NCI-H2227 (cell line): ENCODE data around the gene TRIM56.
A peak's percentile ranks its signal among the peaks of the same experiment; 100 is the strongest.
"Not testable (repeated sequence)": the region's sequence is repeated elsewhere in the genome, so short reads cannot be mapped to it uniquely, and the experiment has no call there.

Experiments
- DNase-seq: peaks from one replicate; lab custom pipeline; 2025; ENCODE audit not compliant: unreplicated experiment; lab: John Stamatoyannopoulos, UW

Gene TRIM56

DNA sequence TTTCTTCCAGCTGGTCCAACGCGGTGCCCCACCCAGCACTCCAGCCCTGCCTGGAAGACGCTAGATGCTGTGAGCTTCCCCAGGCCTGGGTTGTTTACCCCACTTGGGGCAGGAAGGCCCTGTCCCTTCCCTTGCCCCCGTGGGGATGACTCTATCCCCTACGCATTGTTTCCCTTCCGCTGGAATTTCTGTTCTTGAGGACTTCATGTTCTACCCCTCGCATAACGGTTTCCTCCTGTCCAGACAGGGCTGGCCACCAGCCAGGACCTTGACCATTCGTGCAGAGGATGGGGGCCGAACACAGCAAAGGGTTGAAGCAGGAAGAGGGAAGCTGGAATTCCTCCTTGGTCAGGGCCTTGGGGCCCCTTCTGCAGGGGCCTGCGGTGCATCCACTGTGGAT is 27.0 kb downstream of the TRIM56 start:
- no peak for DNase-seq

DNA sequence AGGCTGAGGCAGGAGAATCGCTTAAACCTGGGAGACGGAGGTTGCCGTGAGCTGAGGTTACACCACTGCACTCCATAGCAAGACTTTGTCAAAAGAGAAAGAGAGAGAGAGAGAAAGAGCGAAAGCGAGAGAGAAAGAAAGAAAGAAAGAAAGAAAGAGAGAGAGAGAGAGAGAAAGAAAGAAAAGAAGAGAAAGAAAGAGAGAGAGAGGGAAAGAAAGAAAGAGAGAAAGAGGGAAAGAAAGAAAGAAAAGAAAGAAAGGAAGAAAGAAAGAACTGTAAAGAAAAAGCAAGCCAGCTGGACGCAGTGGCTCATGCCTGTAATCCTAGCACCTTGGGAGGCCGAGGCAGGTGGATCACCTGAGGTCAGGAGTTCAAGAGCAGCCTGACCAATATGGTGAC is 27.9 kb downstream of the TRIM56 start:
- DNase-seq = not testable (repeated sequence)

DNA sequence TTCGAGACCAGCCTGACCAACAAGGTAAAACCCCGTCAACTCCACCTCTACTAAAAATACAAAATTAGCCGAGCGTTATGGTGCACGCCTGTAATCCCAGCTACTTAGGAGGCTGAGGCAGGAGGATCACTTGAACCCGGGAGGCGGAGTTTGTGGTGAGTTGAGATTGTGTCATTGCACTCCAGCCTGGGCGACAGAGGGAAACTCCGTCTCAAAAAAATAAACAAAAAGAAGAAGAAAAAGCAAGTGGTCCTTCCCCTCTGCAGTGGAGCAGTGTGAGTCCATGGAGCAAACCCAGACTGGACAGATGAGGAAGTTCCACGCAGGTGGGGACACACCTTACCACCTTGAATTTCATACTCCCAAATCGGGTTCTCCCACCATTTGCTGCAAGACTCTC is 28.6 kb downstream of the TRIM56 start:
- no peak for DNase-seq

DNA sequence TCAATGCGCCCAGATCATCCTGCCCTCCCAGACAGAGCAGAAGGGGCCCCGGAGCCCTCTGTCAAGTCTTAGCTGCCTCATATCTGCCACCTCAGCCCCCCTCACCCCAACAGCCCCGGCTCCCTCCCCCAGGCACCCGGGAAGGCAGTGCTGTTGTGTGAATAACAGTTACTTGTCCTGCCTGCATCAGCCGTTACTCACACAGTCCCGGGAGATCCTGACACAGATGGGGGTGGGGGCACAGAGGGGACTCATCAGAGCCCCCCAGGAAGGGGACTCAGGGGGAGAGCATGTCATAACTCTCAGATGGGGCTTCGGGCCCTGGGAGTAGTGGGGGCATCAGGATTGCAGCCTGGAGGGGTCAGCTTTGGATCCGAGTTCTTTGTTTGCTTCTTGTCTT is 29.2 kb downstream of the TRIM56 start:
- DNase-seq = no peak

DNA sequence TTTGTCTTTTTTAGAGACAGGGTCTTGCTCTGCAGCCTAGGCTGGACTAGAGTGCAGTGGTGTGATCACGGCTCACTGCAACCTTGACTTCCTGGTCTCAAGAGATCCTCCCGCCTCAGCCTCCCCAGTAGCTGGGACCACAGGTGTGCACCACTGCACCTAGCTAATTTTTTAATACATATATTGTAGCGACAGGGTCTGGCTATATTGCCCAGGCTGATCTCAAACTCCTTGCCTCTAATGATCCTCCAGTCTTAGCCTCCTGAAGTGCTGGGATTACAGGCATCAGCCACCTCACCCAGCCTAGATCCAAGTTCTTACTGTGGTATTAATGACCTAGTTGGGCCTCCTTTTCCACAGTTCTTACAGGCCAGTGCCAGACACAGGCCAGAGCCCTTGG is 29.9 kb downstream of the TRIM56 start:
- DNase-seq = no peak

DNA sequence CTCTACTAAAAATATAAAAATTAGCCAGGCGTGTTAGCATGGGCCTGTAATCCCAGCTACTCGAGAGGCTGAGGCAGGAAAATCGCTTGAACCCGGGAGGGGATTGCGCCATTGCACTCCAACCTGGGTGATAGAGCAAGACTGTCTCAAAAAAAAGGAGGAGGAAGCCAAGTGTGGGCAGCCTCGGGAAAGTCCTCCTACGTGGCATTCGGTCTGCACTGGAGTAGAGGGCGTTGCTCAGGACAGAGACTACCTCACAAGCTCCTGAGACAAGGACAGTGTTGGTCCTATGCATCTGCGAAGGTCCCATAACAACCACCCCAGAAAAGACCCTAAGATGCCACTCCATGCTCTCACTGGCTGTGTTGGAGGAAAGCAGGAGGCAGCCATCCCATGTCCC is 31.6 kb downstream of the TRIM56 start:
- no peak for DNase-seq

DNA sequence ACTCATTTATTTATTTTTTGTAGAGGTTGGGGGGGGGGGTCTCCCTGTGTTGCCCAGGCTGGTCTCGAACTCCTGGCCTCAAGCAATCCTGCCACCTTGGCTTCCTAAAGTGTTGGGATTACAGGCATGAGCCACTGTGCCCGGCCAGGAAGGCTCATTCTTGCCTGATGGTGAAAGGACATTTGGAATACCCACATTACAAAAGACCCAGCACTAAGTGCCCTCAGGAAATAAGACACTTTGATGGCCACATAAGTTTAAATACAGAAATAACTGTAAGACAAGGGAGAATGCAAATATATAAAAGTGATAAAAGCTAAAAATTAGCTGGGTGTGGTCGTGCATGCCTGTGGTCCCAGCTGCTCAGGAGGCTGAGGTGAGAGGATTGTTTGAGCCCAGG is 33.6 kb downstream of the TRIM56 start:
- DNase-seq = no peak

DNA sequence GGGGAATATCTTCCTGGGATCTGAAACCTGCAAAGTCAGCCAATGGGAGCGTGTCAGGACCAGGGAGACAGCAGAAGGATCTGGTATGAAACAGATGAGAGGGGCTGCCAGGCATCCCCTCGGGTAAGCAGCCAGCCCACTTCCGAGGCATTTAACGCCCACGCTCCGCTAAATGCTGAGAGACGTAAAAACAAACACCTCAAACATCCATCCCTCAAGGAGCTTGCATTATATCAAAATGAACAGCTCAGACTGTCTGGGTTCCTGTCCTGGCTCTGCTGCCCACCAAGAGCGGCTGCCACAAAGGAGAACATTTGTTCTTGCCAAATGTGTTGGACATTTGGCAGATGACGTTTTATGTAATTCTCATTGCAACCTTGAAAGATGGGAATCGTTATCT is 34.6 kb downstream of the TRIM56 start:
- DNase-seq = no peak

DNA sequence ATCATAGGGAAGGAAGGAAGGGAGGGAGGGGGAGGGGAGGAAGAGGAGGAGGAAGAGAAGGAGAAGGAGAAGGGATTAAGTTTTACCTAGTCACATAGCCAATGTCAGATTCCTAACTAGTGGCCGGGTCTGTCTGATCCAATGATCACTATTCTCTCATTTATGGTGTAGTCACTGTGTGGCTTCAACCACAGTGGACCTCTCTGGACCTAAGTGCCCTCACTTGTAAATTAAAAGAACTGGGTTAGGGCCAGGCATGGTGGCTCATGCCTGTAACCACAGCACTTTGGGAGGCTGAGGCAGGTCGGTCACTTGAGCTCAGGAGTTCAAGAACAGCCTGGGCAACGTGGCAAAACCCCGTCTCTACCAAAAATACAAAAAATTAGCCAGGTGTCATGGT is 35.0 kb downstream of the TRIM56 start:
- no peak for DNase-seq

DNA sequence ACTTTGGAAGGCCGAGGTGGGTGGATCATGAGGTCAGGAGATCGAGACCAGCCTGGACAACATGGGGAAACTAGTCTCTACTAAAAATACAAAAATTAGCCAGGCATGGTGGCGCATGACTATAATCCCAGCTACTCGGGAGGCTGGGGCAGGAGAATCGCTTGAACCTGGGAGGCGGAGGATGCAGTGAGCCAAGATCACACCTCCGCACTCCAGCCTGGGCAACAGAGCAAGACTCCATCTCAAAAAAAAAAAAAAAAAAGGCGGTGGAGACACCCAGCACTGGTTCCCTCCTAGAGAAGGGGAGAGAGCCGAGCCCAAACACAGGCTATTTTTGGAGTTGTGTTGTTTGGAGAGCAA is 36.3 kb downstream of the TRIM56 start:
- not testable (repeated sequence) for DNase-seq

DNA sequence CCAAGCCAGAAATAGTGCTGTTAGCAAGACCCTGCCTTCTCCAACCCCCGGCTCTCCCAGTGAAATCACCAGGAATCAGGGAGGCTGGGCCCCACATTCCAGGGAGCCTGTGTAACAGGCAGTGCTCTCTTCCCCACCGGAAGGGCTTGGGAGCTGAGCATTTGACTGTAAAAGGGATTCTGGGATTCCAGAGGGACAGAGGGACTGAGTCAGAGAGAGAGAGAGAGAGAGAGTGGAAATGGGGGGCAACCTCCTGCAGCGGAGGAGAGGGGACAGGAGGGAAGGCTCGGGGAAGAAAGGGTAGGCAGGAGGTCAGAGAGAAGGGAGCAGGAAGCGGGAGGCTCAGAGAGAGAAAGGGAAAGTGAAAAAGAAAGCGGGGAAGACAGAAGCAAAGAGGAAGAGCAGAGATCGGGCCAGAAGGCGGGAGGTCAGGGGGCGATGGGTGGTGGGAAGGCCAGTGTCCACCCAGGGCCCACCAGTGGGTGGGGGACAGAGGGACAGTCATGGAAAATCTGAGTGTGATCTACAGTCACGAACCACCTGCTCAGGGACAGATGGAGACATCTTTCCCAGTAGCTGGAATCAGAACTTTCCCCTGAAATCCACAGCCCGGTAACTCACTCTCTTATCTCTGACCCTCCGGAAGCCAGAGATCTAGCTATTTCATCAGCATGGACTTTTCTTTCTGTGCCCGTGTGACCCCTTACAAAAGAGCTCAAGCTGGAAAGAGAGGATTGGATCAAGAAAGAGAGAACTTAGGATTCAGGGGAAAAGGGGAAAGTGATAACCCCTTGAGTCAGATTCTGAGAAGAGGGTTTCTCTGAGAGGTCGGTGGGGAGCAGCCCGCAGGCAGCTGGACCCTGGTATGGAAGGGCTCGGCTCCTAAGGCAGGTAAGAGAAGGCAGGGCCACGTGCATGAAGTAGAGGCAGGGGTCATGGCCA is 37.0 kb downstream of the TRIM56 start:
- DNase-seq = no peak

DNA sequence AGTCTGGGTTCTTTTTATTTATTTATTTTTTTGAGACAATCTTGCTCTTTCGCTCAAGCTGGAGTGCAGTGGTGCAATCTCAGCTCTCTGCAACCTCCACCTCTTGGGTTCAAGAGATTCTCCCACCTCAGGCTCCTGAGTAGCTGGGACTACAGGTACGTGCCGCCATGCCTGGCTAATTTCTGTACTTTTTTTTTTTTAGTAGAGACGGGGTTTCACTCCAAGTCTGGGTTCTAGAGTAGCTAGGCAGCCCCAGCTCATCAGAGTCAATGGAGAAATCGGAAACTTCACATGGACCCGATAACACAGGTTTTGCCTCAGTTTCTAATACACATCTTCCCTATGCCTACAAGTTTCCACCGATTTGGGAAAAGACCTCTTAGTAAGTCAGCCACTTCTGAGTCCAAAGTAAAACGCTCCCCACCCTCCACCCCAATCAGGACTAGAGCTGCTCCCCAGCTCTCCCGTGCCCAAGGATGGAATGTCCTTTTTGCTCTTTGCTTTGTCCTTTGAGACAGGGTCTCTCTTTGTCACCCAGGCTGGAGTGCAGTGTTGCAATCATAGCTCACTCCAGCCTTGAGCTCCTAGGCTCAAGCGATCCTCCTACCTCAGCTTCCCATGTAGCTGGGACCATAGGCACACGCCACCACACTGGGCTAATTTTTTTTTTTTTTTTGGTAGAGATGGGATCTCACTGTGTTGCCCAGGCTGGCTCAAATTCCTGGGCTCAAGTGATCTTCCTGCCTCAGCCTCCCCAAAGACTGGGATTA is 37.8 kb downstream of the TRIM56 start:
- no peak for DNase-seq

DNA sequence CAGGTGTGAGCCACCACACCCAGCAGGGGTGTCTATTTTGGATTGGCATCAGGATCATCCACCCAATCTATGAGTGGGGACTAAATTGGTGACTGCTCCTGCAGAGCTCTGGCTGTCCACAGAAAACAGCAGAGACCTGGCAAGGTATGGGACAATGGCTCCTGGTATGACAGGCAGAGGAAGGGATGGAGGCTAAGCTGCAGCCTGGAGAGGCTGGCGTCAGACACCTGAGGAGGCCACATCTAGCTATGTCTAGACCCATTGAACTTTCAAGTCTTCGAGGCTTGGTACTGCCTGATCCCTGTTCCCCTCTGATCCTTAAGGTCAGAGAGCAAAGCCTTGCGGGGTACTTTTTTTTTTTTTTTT is 38.4 kb downstream of the TRIM56 start:
- DNase-seq = no peak

DNA sequence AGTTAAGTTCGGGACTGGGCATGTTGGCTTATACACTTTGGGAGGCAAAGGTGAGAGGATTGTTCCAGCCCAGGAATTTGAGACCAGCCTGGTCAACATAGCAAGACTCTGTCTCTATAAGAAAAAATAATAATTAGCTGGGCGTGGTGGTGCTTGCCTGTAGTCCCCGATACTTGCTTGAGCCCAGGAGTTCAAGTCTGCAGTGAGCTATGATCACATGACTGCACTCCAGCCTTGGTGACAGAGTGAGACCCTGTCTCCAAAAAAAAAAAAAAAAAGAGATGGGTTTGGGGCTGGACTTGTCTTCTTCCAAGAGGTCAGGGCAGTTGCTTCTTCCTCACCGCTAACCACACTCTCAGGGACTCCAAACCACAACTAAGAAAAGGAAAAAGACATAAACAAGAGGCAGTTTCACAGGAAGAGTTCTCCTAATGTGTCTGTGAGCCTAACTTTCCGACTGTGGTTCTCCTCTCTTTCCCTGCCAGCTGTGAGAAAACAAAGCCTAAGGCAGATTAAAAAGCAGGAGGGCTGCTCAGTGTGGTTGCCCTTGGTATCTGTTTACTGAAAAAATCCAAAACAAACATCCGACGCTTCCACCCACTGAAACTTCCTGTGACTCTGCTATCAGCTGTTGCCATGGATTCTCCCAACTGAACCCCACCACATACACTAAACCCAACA is 39.2 kb downstream of the TRIM56 start:
- no peak for DNase-seq

DNA sequence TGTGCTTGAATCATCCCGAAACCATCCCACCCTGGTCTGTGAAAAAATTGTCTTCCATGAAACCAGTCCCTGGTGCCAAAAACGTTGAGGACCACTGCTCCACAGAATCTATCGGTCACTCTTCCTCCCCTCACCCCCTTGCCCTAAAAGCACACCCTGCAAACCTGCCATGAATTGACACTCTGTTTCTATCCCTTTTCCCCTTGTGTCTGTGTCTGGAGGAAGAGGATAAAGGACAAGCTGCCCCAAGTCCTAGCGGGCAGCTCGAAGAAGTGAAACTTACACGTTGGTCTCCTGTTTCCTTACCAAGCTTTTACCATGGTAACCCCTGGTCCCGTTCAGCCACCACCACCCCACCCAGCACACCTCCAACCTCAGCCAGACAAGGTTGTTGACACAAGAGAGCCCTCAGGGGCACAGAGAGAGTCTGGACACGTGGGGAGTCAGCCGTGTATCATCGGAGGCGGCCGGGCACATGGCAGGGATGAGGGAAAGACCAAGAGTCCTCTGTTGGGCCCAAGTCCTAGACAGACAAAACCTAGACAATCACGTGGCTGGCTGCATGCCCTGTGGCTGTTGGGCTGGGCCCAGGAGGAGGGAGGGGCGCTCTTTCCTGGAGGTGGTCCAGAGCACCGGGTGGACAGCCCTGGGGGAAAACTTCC is 40.8 kb downstream of the TRIM56 start:
- no peak for DNase-seq

DNA sequence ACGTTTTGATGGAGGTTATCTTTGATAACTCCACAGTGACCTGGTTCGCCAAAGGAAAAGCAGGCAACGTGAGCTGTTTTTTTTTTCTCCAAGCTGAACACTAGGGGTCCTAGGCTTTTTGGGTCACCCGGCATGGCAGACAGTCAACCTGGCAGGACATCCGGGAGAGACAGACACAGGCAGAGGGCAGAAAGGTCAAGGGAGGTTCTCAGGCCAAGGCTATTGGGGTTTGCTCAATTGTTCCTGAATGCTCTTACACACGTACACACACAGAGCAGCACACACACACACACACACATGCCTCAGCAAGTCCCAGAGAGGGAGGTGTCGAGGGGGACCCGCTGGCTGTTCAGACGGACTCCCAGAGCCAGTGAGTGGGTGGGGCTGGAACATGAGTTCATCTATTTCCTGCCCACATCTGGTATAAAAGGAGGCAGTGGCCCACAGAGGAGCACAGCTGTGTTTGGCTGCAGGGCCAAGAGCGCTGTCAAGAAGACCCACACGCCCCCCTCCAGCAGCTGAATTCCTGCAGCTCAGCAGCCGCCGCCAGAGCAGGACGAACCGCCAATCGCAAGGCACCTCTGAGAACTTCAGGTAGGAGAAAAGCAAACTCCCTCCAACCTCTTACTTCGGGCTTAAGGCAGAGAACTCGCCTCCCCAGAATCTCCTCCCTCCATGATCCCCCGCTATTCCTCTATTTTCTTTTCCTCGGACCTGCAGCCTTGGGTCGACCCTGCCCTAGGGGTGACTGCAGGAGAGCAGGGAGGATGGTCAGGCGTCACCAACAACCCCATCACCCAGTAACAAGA is 41.6 kb downstream of the TRIM56 start, which contains the start of gene SERPINE1:
Gene SERPINE1, plus strand, starts transcription at position 454 of the 809 bp plus-strand sequence. CDS start 1,290 bp downstream, outside the sequence.
- peak; percentile 92 for DNase-seq

DNA sequence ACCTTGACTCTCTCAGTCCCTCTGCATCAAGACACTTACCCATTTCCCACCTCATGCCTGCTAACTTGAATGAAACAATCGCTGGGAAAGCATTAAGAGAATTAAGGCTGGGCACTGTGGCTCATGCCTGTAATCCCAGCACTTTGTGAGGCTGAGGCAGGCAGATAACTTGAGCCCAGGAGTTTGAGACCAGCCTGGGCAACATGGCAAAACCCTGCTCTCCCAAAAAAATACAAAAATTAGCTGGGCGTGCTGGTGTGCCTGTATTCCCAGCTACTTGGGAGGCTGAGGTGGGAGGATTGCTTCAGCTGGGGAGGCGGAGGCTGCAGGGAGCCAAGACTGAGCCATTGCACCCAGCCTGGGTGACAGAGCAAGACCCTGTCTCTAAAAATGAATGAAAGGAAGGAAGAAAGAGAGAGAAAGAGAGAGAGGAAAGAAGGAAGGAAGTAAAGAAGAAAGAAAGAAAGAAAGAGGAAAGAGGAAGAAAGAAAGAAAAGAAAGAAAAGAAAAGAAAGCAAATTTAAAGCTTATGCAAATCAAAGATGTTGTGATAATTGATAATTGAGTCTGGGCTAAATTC is 42.3 kb downstream of the TRIM56 start:
- no peak for DNase-seq

DNA sequence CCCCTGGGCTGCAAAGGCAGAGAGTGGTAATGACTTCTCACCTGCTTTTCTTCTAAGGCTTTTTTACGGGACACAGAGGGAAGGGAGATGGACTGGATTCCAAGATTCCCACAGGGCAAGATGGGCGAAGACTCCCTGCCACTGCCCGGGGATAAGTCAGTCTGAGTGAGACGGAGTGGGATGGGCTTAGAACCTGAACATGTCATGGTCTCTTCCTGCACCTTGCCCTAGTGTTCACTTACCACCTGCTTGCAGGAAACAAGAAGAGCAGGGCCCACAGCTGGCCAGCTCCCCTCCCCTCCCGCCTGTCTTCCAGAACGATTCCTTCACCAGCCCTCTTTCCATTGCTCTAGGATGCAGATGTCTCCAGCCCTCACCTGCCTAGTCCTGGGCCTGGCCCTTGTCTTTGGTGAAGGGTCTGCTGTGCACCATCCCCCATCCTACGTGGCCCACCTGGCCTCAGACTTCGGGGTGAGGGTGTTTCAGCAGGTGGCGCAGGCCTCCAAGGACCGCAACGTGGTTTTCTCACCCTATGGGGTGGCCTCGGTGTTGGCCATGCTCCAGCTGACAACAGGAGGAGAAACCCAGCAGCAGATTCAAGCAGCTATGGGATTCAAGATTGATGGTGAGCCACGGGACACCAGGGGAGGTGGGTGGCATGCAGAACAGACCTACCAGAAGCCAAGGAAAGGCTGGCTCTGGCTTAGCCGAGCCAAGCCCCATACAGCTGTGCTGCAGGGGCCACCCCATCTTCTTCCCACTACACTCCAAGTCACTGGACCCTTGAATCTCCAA is 43.0 kb downstream of the TRIM56 start:
- DNase-seq = no peak

DNA sequence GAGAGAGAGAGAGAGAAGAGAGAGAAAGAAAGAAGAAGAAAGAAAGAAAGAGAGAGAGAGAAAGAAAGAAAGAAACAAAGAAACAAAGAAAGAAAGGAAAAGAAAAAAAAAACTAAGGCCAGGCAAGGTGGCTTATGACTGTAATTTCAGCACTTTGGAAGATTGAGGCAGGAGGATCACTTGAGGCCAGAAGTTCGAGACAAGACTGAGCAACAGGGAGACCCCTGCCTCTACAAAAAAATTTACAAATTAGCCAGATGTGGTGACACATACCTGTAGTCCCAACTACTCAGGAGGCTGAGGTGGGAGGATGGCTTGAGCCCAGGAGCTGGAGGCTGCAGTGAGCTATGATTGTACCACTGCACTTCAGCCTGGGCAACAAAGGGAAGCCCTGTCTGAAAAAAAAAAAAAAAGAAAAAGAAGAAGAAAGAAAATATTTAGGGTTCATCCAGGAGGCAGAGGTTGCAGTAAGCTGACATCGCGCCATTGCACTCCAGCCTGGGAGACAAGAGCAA is 44.4 kb downstream of the TRIM56 start:
- DNase-seq = no peak
